ENCODE measurements around the gene BIN1.
"Not testable (repeated sequence)": the region's sequence is repeated elsewhere in the genome, so short reads cannot be mapped to it uniquely, and the experiment has no call there.

Gene BIN1

DNA sequence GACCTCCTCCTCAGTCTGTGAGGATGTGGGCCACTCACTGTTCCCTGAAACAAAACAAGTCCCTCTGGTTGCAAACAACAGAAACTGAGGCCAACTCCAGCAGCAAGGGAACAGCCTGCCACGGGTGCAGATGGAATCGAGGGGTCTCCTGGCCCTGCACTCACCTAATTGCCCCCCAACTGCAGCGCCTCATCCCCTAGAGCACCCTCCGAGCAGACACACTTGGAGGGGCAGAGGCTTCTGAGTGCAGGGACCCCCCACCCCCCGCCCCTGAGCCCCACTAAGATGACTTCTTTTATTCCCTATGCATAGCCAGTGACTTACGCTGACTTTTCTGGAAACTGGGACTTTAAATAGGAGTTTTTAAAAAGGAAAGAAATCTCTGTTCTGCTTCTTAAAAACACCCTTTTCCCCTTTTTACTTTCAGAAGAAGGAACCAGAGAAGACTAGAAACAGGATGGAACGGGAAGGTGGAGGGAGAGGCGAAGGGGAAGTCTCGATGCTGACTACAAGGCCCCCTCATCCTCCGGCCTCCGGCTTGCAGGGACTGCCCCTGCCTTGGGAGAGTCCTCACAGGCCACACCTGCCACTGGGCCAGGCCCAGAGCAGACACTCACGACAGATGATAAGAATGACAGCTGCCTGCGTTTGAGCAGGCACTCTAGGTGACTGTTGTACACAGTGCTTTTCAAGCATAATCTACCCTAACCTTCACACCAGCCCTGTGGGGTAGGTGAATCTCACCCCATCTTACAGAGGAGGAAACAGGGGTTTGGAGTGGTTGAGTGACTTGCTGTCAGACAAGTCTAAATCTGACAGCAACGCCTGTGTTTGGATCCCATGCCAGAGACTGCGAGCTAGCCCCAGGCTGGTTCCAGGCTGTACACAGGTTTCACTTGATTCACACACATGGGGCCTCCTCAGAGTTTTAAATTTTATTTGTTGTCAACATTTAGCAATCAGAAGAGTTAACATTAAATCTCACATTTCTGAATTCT is 28.2 kb upstream of the BIN1 start:
- DNase-seq (ENCODE audit: low read depth in 2 of 2, low spot score in 1 of 2), result no peak

DNA sequence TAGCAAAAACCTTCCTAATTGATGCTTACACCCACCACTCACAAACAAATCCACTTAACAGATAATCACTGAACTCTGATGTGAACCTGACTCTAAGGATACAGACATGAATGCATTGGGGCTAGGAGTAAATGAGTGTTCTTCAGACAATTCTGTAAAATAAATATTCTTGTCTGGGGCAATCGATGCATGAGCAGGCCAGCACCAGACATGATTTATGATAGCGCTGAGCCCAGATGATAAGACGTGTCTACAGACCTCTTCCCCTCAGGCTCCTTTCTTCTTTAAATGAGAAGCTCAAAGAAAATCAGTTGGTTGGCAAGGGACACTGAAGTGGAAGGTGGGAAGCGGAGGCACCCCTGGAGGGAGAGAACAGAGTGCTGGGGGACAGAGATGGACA is 27.3 kb upstream of the BIN1 start:
- DNase-seq (ENCODE audit: low read depth in 2 of 2, low spot score in 1 of 2), result no peak

DNA sequence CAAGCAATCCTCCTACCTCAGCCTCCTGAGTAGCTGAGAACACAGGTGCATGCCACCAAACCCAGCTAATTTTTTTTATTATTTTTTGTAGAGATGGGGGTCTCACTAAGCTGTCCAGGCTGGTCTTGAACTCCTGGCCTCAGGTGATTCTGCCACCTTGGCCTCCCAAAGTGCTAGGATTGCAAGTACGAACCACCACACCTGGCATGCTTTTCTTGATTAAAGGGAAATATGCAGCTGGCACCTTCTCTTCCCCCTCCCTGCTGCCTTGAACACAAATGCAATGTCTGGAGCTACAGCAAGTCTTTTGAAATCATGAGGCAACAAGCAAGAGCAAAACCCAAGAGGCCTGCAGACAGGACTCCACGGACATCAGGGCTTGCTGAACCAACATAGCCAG is 26.8 kb upstream of the BIN1 start:
- DNase-seq (ENCODE audit: low read depth in 2 of 2, low spot score in 1 of 2), result no peak

DNA sequence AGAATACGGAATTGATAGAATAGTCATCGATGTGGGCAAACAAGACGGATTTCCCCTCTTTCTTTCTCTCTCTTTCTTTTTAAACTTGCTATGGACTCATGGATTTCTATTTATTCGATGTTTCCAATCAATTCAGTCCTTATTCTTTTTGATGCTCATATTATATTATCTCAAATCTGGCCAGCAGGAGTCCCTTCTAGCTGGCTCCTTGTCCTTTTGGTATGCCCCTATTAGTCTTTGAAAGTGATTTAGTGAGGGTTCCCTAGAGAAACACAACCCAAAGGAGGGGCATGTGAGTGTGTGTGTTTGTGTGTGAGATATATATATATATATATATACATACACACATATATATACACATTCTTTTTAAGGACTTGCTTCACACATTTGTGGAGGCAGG is 23.5 kb upstream of the BIN1 start:
- no peak for DNase-seq (ENCODE audit: low read depth in 2 of 2, low spot score in 1 of 2)

DNA sequence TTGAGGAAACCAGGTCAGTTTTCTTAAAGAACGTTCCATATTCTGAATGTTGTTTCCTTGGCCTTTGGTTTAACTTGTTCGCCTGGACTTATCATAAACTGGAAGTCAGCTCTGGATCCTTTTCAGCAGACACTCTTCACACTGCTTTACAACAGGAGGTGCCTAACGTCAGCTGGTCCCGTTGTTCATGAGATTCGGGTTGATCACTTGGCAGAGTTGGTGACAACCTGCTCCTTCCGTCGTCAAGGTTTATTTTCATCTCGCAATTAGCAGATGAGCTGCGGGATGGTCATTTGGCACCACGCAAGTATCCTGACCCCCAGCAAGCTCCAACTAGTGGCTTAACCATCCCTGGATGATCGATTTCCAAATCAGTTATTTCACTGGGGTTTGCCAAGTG is 23.0 kb upstream of the BIN1 start:
- DNase-seq (ENCODE audit: low read depth in 2 of 2, low spot score in 1 of 2), result no peak

DNA sequence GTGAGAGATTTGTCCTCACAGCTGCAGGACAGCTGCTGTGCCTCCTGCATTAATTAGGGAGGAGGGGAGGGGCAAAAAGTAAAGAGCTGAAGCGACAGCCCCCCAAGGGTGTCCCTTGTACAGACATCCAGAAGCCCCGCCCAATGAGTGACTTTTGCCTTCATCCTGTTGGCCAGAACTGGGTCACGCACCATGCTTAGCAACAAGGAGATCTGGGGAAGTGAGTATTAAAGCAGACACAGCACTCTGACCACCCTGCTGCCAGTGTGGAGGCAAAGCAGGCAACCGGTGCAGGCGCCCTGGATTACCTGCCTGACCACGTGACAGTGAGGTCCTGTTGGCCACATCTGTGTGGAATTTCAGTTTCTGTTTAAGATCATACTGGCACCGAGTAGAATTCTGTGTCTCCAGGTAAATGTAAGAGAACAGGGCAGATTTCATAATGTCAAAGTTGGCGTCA is 21.5 kb upstream of the BIN1 start:
- no peak for DNase-seq (ENCODE audit: low read depth in 2 of 2, low spot score in 1 of 2)

DNA sequence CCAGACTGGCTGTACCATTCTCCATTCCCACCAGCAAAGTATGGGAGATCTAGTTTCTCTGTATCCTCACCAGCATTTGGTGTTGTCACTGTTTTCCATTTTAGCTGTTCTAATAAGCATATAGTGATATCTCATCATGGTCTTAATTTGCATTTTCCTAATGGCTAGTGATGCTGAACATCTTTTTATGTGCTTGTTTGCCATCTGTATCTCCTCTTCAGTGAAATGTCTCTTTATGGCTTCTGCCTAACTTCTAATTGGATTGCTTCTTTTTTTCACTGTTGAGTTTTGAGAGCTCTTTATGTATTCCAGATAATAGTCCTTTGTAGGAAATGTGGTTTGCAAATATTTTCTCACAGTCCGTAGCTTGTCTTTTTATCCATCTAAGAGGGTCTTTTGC is 18.9 kb upstream of the BIN1 start:
- no peak for DNase-seq (ENCODE audit: low read depth in 2 of 2, low spot score in 1 of 2)

DNA sequence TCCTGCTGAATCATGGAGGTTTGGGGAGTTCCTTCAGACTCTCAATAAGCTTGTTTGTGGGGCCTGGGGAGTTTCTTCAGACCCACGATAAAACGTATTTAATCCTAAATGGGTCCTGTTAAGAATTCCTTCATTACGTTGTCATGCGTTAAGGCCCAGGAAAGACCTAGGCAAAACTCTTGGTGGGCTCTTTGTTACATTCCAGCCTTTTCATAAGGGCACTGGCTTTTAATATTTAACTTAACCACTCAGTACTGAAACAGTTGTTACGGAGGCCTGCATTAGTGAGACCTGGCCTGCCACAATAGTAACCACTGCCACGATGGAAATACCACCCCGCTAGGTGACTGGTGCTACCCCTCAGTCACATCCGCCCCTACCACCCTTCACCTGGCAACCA is 17.5 kb upstream of the BIN1 start:
- no peak for DNase-seq (ENCODE audit: low read depth in 2 of 2, low spot score in 1 of 2)

DNA sequence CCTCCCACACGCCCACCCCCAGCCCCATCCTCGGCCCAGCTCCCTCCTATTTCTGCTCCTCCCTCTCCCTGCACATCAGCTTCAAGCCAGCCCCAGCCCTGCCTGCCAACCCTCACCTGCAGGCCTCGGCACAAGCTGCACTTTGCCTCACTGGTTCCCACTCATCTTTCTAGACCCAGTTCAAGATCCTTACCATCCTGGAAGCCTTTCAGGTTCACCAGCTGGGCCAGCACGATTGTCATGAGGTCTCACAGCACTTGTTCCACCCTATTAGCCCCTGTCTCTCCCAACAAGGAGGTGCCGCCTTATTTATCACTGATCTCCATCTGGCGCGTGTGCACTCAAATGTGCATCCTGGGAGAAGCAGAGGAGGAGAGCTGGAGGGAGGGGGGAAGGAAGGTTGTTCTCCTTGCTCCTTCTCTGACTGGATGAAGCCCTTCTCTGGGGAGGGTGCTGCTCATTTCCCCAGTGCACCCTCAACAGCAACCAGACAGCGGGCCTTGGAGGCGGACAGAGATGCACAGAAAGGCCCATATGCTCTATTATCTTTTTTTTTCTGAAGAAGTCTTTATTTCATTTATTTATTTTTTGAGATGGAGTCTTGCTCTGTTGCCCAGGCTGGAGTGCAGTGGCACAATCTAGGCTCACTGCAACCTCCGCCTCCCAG is 15.5 kb upstream of the BIN1 start:
- no peak for DNase-seq (ENCODE audit: low read depth in 2 of 2, low spot score in 1 of 2)

DNA sequence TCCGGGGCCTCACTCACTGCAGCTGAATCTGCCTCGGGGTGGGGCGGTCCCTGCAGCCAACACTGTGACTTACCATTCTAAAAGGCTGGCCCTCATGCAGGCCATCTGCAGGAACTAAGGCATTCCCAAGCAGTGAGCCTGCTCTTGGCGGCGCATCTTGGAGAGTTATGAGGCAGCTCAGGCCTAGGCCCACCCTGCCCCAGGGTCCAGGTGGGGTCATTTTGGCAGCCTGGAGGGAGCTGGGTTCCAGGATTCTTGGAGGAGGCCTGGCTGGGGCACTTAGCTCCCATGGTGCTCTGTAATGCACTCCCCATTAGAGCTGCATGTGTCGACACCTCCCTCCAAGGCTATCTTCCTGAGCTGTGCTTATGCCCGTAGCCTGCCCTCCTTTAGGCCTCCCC is 14.8 kb upstream of the BIN1 start:
- DNase-seq (ENCODE audit: low read depth in 2 of 2, low spot score in 1 of 2), result no peak

DNA sequence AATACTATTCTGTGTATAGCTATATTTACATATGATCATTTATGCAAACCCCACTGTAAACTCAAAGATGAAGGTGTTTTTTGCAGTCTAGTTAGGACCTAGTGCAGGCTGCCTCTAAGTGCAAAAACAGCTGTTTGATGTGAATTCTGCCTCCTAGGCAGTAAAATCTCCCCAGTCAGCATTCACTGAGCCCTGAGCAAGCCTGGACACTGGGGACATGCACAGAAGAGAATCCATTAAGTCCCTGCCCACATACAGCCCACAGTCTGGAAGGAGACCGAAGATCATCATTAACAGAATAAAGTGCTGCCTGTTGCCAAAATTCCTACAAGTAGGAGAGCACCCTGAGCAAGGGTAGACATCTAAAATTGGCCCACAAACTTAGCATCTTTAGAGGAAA is 14.4 kb upstream of the BIN1 start:
- no peak for DNase-seq (ENCODE audit: low read depth in 2 of 2, low spot score in 1 of 2)

DNA sequence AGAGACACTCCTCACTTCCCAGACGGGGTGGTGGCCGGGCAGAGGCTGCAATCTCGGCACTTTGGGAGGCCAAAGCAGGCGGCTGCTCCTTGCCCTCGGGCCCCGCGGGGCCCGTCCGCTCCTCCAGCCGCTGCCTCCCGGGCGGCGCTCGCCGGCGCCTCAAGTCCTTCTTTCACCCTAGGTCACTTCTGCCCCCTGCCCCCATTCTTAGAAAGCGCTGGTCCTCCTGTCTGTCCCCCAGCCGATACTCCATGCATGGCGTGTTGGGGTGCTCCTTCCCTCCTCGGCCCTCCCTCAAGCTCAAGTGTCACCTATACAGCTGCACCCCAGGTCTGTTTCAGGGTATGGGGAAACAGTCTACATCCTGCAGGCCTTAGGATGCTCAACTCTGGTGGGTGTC is 13.5 kb upstream of the BIN1 start:
- DNase-seq (ENCODE audit: low read depth in 2 of 2, low spot score in 1 of 2), result not testable (repeated sequence)

DNA sequence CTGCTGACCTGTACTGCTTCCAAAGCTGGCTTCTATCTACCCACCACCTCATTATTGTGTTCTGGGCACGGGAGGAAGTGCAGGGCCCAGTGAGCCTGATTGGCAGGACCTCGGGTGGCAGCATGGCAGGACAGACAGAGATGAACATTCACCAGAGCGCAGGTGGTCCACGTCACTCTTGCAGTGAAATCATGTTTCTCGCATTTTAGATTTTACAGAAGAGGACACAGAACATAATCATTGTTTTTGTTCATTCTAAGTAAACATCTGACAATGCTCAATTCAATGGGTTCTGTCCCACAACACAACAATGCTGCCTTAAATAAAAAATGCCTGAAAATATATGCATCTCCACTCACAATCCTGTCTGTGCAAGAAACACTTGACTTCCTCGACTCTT is 11.5 kb upstream of the BIN1 start:
- no peak for DNase-seq (ENCODE audit: low read depth in 2 of 2, low spot score in 1 of 2)

DNA sequence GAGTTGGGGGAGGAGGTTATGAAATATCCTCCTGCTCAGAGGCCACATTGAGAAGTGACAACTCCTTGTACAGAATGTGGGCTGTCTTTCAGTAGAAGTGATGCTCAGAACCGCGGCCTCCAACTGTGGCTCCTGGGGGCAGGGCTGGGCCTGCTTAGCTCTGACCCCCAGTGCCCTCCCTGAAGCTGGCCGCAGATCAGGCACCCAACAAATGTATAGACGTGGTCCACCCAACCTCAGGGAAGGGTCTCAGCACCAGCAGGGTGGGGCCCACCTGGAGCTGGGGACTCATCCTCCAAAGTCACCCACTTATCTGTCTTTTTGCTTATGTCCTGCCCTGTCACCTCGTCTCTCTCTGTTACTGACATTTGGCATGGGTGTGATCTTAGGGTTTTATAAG is 11.1 kb upstream of the BIN1 start:
- no peak for DNase-seq (ENCODE audit: low read depth in 2 of 2, low spot score in 1 of 2)

DNA sequence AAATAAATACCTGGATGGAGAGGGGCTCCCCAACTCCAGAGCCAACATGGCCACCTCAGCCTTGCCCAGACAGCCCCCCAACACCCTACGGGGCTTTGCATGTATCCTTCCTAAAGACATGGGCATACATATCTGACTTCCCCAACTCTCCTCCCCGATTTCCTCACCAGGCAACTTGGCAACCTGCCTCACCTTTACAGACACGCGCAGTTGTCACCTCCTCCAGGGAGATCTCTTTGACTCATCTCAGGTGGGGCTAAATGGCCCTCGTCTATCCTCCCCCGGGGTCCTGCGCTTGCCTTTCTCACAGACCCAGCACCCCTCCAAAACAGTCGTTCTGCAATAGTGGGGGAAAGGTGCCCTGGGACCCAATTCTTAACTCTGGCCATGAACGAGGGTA is 10.6 kb upstream of the BIN1 start:
- DNase-seq (ENCODE audit: low read depth in 2 of 2, low spot score in 1 of 2), result no peak

DNA sequence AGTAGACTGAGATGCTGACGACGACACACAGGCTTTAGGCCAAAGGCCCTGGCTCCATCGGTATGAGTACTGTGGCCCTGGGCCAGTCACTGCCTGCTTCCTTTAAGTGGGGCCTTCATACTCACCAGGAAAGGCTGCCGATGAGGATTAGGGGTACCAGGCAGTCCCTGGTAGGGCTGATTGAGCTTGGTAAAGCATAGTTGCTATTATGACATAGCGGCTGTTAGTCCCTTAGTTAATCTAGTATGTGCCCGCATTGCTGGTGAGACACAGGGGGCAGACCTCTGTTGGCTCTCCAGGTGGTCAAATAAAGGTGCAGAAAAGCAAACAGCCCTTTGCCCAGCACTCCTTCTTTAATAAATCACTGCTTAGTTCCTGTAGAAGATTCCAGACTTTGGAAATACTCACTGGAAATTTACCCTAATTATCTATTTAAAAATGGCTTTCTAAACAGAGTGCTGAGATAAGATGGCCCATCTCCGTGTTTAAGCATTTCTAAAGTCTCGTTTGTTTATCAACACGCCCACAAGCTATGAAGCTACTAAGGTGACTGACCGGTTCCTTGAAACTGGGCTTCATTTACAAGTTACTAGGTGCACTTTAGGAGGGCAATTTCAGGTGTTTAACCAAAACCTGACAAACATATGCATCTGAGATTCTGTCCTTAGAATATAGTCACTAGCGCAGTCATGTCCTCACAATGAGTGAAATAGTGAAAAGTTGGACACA is 8.7 kb upstream of the BIN1 start:
- DNase-seq (ENCODE audit: low read depth in 2 of 2, low spot score in 1 of 2), result no peak

DNA sequence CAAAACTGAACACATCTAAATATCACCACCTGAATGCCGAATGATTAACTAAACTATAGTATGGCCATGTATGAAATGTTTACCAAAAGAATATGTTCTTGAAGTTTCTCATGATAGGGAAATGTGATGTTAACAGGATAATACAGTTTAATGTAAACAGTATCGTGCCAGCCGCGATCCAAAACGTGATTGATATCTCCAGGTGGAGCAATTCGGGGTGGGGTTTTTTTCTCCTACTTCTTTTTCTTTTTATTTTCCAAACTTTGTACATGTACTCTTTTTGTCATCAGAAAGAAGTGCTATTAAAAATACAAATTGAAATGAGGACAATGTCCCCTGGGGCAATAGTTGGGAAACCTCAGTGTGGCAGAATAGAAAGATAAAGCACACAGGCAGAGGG is 4.0 kb upstream of the BIN1 start:
- DNase-seq (ENCODE audit: low read depth in 2 of 2, low spot score in 1 of 2), result no peak

DNA sequence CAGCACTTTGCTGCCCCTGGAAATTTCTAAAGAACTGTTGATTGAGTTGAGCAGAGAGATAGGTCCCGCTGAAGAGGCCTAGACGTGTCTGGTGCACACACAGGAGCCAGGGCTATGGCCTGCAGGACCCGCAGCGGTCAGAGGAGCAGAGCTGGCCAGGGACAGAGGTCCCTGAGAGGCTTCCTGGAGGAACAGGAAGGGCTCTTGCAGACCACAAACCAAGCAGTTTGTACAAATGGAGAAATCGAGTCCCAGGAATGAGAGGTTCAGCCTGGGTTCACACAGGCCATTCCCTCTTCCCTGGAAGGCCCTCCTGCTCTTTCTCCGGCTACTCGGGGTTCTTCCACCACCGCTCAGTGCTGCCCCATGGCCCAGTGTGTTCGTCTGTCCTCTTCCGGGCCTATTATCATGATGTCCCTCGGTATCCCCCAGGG is 1.2 kb upstream of the BIN1 start:
- DNase-seq (ENCODE audit: low read depth in 2 of 2, low spot score in 1 of 2), result no peak

DNA sequence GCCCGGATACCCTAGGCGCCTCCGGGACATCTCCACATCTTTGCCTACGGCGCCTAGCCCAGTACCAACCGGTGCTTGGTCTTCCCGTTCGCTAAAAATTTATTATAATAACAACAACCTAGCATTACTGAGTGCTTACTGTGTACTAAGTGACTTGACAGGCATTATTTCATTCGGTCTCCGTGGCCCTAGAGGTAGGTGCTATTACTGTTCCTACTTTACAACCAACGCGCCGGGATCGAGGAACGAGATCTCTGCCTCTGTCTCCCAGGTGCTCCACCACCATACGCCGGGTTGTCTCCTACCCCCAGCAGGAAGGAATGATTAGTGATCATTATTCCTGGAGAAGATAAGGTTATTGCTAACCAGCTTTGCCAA is 657 bp upstream of the BIN1 start:
- DNase-seq (ENCODE audit: low read depth in 2 of 2, low spot score in 1 of 2), result no peak

DNA sequence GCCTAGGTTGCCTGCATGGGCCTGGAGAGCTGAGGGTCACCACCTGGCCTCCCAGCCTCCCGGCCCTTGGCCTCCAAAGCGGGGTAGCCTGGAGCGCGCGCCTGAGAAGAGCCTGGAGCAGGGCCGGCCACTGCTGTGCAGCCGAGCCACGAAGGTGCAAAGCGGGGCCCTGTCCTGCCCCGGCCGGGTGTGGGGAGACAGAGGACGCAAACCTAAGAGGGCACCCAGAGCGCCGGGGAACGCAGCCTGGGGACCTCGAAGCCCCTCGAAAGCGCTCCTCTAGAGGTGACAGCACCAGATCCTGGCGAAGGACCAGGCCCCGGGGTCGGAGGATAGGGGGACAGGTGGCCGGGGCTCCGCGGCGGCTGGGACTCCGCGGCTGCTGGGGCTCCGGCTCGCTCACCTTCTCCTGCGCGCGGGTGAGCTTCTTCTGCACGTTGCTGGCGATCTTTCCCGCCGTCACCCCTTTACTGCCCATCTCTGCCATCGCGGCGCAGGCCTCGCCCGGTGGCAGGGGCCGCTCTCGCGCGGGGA is 430 bp downstream of the BIN1 start:
- no peak for DNase-seq (ENCODE audit: low read depth in 2 of 2, low spot score in 1 of 2)

DNA sequence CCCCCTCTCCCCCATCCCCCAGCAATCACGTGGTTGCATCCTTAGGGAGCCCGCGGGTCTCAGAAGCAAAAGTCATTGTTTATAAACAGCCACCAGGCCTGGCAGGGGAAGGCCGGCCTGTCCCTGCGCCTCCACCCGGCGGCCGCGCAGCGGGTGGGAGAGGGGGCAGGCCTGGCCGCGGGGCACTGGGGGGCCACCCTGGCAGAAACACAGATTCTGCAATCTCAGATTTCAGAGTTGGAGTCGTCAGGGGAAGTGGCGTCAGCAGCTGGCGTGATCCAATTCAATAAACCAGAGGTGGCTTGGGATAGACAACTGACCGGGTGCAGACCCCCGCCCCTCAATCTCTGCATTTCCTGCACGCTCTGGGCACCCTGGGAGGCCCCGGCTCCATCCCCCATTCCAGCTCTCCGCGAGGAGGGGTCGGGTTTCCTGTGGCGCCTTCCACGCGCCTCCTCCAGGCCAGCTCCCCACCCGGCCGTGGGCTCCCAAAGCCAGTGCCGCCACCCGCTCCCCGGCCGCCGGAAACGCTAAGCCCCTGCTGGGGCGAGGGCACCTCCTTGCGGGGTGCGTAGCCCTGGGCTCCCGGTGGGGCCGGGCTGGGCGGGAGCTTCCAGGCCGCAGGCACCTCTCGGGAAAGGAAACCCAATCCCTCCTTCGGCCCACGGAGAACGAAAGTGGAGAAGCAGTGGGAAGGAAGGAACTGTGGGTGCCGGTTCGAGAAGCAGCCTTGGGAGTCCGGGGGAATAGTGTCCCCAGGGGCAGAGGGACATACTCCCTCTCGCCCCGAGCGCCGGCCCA is 1.1 kb downstream of the BIN1 start:
- no peak for DNase-seq (ENCODE audit: low read depth in 2 of 2, low spot score in 1 of 2)
